SK-N-SH (cell line): ENCODE data around the gene LMF1.

Experiments
- POLR2AphosphoS5 ChIP-seq: IDR thresholded peaks from 2 replicates; pipeline ENCODE4 v1.6.1; 2012; ENCODE audit warnings: low read depth, low read length
- YY1 ChIP-seq: IDR thresholded peaks from 2 replicates; pipeline ENCODE4 v1.4.0; 2012; ENCODE audit warnings: low read depth, mild to moderate bottlenecking
- TF ChIP-seq, protein P1 (sequence below): fragments of 200-600 bp; sonication (generic); IDR thresholded peaks from 2 replicates; pipeline ENCODE4 v1.6.1; 2017; ENCODE audit warnings: antibody characterized with exemption, mild to moderate bottlenecking, moderate library complexity
- TF ChIP-seq, protein P2 (sequence below): fragments of 150-350 bp; IDR thresholded peaks from 2 replicates; pipeline ENCODE4 v1.6.1; 2016; ENCODE audit warnings: mild to moderate bottlenecking, low read depth, low read length

DNA sequence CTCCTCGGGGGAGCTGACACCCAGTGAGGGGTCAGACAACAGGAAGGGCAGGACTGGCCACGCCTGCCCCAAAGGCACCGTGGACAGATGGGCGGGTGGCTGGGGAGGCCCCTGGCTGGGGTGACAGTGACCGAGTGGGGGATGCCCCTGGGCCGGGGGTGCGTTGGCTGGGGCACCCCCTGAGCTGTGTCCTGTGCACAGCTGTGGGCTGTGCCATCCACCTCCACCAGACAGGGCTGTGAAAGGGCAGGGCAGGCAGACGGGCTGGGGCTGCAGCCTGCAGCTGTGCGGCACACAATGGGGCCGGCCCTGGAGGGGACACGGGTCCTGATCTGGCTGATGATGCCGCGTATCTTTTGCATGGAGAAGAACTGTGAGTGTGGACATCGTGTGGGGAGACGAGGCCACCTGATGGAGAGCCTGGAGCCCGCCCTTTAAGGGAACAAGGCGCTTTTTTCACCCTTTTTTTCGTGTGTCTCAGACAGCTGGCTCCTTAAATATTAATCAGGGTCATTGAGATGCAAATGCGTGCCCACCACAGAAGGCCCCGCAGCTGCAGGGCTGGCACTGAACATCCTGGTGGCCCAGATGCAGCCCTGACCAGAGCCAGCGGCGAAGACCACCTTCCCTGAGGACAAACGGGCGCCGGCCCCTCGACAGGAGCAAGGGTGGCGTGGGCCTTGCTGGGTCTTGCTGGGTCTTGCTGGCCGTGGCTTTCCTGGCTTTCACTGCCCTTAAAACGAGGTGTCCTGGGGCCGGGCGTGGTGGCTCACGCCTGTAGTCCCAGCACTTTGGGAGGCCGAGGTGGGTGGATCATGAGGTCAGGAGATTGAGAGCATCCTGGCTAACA, 127.8 kb downstream of the LMF1 start:
- TF ChIP-seq, protein P1, sequence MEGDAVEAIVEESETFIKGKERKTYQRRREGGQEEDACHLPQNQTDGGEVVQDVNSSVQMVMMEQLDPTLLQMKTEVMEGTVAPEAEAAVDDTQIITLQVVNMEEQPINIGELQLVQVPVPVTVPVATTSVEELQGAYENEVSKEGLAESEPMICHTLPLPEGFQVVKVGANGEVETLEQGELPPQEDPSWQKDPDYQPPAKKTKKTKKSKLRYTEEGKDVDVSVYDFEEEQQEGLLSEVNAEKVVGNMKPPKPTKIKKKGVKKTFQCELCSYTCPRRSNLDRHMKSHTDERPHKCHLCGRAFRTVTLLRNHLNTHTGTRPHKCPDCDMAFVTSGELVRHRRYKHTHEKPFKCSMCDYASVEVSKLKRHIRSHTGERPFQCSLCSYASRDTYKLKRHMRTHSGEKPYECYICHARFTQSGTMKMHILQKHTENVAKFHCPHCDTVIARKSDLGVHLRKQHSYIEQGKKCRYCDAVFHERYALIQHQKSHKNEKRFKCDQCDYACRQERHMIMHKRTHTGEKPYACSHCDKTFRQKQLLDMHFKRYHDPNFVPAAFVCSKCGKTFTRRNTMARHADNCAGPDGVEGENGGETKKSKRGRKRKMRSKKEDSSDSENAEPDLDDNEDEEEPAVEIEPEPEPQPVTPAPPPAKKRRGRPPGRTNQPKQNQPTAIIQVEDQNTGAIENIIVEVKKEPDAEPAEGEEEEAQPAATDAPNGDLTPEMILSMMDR = no peak
- TF ChIP-seq POLR2AphosphoS5 (no peak), YY1 (no peak)
- TF ChIP-seq, protein P2, sequence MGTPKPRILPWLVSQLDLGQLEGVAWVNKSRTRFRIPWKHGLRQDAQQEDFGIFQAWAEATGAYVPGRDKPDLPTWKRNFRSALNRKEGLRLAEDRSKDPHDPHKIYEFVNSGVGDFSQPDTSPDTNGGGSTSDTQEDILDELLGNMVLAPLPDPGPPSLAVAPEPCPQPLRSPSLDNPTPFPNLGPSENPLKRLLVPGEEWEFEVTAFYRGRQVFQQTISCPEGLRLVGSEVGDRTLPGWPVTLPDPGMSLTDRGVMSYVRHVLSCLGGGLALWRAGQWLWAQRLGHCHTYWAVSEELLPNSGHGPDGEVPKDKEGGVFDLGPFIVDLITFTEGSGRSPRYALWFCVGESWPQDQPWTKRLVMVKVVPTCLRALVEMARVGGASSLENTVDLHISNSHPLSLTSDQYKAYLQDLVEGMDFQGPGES = no peak
